Measurements from ENCODE around the gene DNAI2. TPM values are rescaled to one million over a fixed set of nuclear protein-coding genes. Genes with fewer than 3 reads are reported as not detected.

The DNAI2 gene
- total and polyA plus RNA-seq, 3 donors from 2014 or later = 19.6 to 80.5 (median 26.9) TPM

GRCh38 chr17:74249590-74250270 lies 24.3 kb upstream of the DNAI2 start:
- TF ChIP-seq POLR2A (IDR thresholded peaks at IDR 0.05) = no peak
- TF ChIP-seq, protein P1, sequence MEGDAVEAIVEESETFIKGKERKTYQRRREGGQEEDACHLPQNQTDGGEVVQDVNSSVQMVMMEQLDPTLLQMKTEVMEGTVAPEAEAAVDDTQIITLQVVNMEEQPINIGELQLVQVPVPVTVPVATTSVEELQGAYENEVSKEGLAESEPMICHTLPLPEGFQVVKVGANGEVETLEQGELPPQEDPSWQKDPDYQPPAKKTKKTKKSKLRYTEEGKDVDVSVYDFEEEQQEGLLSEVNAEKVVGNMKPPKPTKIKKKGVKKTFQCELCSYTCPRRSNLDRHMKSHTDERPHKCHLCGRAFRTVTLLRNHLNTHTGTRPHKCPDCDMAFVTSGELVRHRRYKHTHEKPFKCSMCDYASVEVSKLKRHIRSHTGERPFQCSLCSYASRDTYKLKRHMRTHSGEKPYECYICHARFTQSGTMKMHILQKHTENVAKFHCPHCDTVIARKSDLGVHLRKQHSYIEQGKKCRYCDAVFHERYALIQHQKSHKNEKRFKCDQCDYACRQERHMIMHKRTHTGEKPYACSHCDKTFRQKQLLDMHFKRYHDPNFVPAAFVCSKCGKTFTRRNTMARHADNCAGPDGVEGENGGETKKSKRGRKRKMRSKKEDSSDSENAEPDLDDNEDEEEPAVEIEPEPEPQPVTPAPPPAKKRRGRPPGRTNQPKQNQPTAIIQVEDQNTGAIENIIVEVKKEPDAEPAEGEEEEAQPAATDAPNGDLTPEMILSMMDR (IDR thresholded peaks at IDR 0.05) = no peak
- DNase-seq = no peak
- intact Hi-C loops (cut with DNase I; ENCODE audit: low total_unique reads) = no loop called here
- no peak overlapping the region for H3K4me3 ChIP-seq
- H3K27me3 ChIP-seq = no peaks in the 10 kb centered on the region
- H3K27ac ChIP-seq = no peak overlapping the region
- no peaks in the 10 kb centered on the region for H3K9me3 ChIP-seq
- no peaks in the 10 kb centered on the region for H3K36me3 ChIP-seq (ENCODE audit: low read depth, missing control alignments)
- H3K4me1 ChIP-seq = no peaks in the 10 kb centered on the region
- 50 to 80% methylated on average over 2 to 16 of the region's 17 CpGs for WGBS, 2 donors

GRCh38 chr17:74250324-74250995 lies 23.6 kb upstream of the DNAI2 start:
- Histone ChIP-seq H3K27me3 (no peaks in the 10 kb centered on the region), H3K36me3 (ENCODE audit: low read depth, missing control alignments) (no peaks in the 10 kb centered on the region), H3K4me1 (no peaks in the 10 kb centered on the region), H3K27ac (no peak overlapping the region), H3K9me3 (no peaks in the 10 kb centered on the region), H3K4me3 (no peak overlapping the region)
- intact Hi-C loops (cut with DNase I; ENCODE audit: low total_unique reads) = no loop called here
- no peak for DNase-seq
- WGBS, 2 donors = 71 to 77% methylated on average over 11 to 12 of the region's 12 CpGs
- TF ChIP-seq, protein P1 (IDR thresholded peaks at IDR 0.05) = no peak
- no peak for TF ChIP-seq POLR2A (IDR thresholded peaks at IDR 0.05)

DNA sequence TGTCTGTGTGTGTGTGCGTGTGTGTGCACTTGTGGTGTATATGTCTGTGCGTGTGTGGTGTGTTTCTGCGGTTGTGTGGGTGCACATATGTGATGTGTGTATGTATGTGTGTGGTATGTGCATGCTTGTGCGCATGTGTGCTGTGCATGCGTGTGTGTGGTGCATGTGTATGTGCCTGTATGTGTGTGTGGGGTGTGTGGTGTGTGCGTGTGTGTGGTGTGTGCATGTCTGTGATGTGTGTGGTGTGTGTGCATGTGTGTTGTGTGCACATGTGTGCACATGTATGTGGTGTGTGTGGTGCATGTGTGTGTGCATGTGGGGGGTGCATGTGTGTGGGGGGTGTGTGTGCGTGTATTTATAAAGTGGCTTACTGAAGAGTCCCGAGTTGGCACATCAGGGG lies 23.0 kb upstream of the DNAI2 start:
- Histone ChIP-seq H3K36me3 (ENCODE audit: low read depth, missing control alignments) (no peaks in the 10 kb centered on the region), H3K27me3 (no peaks in the 10 kb centered on the region), H3K4me1 (no peaks in the 10 kb centered on the region), H3K4me3 (no peak overlapping the region), H3K9me3 (no peaks in the 10 kb centered on the region), H3K27ac (no peak overlapping the region)
- no peak for DNase-seq
- no peak for TF ChIP-seq POLR2A (IDR thresholded peaks at IDR 0.05)
- TF ChIP-seq, protein P1 (IDR thresholded peaks at IDR 0.05) = no peak
- WGBS, 2 donors = 87 to 90% methylated on average over 8 of the region's 8 CpGs
- intact Hi-C loops (cut with DNase I; ENCODE audit: low total_unique reads) = no loop called here

- no peaks in the 10 kb centered on the region for H3K36me3 ChIP-seq (ENCODE audit: low read depth, missing control alignments)
- no peaks in the 10 kb centered on the region for H3K4me1 ChIP-seq
- intact Hi-C loops (cut with DNase I; ENCODE audit: low total_unique reads) = no loop called here
- H3K9me3 ChIP-seq = no peaks in the 10 kb centered on the region
- DNase-seq = no peak
- H3K27ac ChIP-seq = no peak overlapping the region
- no peaks in the 10 kb centered on the region for H3K27me3 ChIP-seq
- TF ChIP-seq POLR2A (IDR thresholded peaks at IDR 0.05) = no peak
- TF ChIP-seq, protein P1 (IDR thresholded peaks at IDR 0.05) = no peak
- 75 to 86% methylated on average over 6 of the region's 6 CpGs for WGBS, 2 donors
- H3K4me3 ChIP-seq = no peak overlapping the region
These were observed 22.5 kb upstream of the DNAI2 start for GRCh38 chr17:74251569-74251968.

Data from testis (tissue), 3 donors.